Right lobe of liver (tissue), 4 donors: Measurements from ENCODE around the gene INPP4A.

ENCODE experiments used
- POLR2A ChIP-seq: fragments of 450-650 bp; IDR thresholded peaks from one replicate; pipeline ENCODE4 v1.6.1; 2017; ENCODE audit warnings: antibody characterized with exemption, mild to moderate bottlenecking
- TF ChIP-seq, protein P1 (sequence below), 4 donors: fragments of 200-600 bp in 3 of 4; fragments of 450-650 bp in 1 of 4; IDR thresholded peaks; one replicate each; pipeline versions ENCODE4 v1.5.1 to v1.8.0; 2016 to 2022; ENCODE audit warnings: antibody characterized with exemption in 4 of 4, mild to moderate bottlenecking in 2 of 4
- donor health status: DM: no; HTN: no; CAD: no.
- donor health status: DM: no; HTN: no; CAD: no.
- donor health status: DM: no; HTN: yes; CAD: no.

DNA sequence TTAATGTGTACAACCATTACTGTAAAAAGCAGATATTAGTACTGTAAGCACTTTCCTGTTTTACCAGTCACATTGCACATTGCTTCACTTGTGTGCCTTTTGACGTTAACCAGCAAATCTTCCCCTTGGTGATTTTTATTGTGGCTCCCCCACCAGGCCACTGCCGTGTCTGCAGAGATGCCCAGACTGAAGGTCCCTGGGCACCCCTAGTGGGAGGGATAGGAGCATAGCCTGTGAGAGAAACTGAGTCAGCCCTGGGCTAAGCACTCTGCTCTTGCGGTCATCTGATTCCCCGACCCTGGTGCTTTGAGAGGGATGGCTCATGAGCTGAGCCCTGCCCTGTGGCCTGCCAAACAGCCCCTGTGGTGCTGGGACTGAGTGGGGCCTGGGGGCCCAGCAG is 73.4 kb downstream of the INPP4A start:
- TF ChIP-seq, protein P1, sequence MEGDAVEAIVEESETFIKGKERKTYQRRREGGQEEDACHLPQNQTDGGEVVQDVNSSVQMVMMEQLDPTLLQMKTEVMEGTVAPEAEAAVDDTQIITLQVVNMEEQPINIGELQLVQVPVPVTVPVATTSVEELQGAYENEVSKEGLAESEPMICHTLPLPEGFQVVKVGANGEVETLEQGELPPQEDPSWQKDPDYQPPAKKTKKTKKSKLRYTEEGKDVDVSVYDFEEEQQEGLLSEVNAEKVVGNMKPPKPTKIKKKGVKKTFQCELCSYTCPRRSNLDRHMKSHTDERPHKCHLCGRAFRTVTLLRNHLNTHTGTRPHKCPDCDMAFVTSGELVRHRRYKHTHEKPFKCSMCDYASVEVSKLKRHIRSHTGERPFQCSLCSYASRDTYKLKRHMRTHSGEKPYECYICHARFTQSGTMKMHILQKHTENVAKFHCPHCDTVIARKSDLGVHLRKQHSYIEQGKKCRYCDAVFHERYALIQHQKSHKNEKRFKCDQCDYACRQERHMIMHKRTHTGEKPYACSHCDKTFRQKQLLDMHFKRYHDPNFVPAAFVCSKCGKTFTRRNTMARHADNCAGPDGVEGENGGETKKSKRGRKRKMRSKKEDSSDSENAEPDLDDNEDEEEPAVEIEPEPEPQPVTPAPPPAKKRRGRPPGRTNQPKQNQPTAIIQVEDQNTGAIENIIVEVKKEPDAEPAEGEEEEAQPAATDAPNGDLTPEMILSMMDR (IDR thresholded peaks at IDR 0.05): peak; percentile 26 to 40 (median 33)
- TF ChIP-seq POLR2A: no peak
